Measurements from ENCODE around the gene SMIM9. TPM values are rescaled to one million over a fixed set of nuclear protein-coding genes. Genes with fewer than 3 reads are reported as not detected.

The SMIM9 gene
- total RNA-seq: not detected

GRCh38 chrX:154834562-154834961, at the start of gene SMIM9:
Gene SMIM9 (minus strand): TSS chrX:154834662. CDS start chrX:154830856, 3,806 bp downstream.

GRCh38 chrX:154804957-154805695, 29.3 kb downstream of the SMIM9 start, which contains the start of gene MPP1:
Gene MPP1 (minus strand): TSS chrX:154805485. CDS start chrX:154805373, 112 bp downstream.

Other genes starting within 250 kb of the SMIM9 start
- gene CTAG1A, start 249.5 kb downstream of the SMIM9 start, total RNA-seq: not detected
- gene CTAG1B, start 215.4 kb downstream of the SMIM9 start, total RNA-seq: not detected
- not detected for gene CTAG2, start 181.1 kb downstream of the SMIM9 start, total RNA-seq
- gene GAB3, start 83.6 kb downstream of the SMIM9 start, total RNA-seq: 5.3 TPM
- 20.8 TPM for gene DKC1, start 71.8 kb downstream of the SMIM9 start, total RNA-seq
- gene MPP1, start 29.2 kb downstream of the SMIM9 start, total RNA-seq: 53.7 TPM
- gene F8A1, start 51.7 kb upstream of the SMIM9 start, total RNA-seq: 8.2 TPM
- gene F8, start 188.1 kb upstream of the SMIM9 start, total RNA-seq: 13.7 TPM
- gene FUNDC2, start 192.2 kb upstream of the SMIM9 start, total RNA-seq: 47.1 TPM
- 12.3 TPM for gene CMC4, start 236.5 kb upstream of the SMIM9 start, total RNA-seq
- gene MTCP1, start 236.5 kb upstream of the SMIM9 start, total RNA-seq: 6.4 TPM
- 13.1 TPM for gene BRCC3, start 236.8 kb upstream of the SMIM9 start, total RNA-seq

All from metanephros (tissue), 1 donor.